ENCODE measurements around the gene CD248. TPM values are rescaled to one million over a fixed set of nuclear protein-coding genes. Genes with fewer than 3 reads are reported as not detected.

CD248 gene
- total RNA-seq, 2 experiments from 2014 or later, result 16.8 to 35.5 TPM

GRCh38 chr11:66338276-66339161 is 21.7 kb upstream of the CD248 start:
- Mint-ChIP-seq H3K9me3 (ENCODE audit: low read depth) (no peaks in the 10 kb centered on the region), H3K4me3 (no peak overlapping the region), H3K4me1 (peaks cover 45% of the 10 kb centered on the region), H3K36me3 (peaks cover 26% of the 10 kb centered on the region), H3K27ac (no peak overlapping the region), H3K27me3 (no peaks in the 10 kb centered on the region)
- DNase-seq (no peak), ATAC-seq (no peak)
- CTCF ChIA-PET, result interaction anchor here (1.3 to 4.2 kb wide), 3 partner anchors 10 to 26 kb away, joined by 5 to 26 read pairs (median 5); no protein-coding TSS in a partner anchor

GRCh38 chr11:66337103-66337899 is 20.5 kb upstream of the CD248 start:
- Mint-ChIP-seq H3K27me3 (no peaks in the 10 kb centered on the region), H3K36me3 (peaks cover 26% of the 10 kb centered on the region), H3K27ac (peak overlapping the region; percentile 68), H3K4me1 (peaks cover 36% of the 10 kb centered on the region), H3K9me3 (ENCODE audit: low read depth) (no peaks in the 10 kb centered on the region), H3K4me3 (peak overlapping the region; percentile 26)
- CTCF ChIA-PET, result interaction anchor here (1.0 to 8.7 kb wide), 6 partner anchors 7 to 48 kb away, joined by 3 to 174 read pairs (median 12); partner anchors contain the start of genes BRMS1 and YIF1A
- ATAC-seq (no peak), DNase-seq (no peak)

GRCh38 chr11:66336234-66337102 is 19.6 kb upstream of the CD248 start, which contains the start of gene RIN1:
RIN1 (minus strand) TSS chr11:66336434; CDS start chr11:66336402, 32 bp downstream.
- Mint-ChIP-seq H3K4me1 (peaks cover 36% of the 10 kb centered on the region), H3K27me3 (no peaks in the 10 kb centered on the region), H3K9me3 (ENCODE audit: low read depth) (no peaks in the 10 kb centered on the region), H3K36me3 (peaks cover 22% of the 10 kb centered on the region), H3K27ac (peak within 1 kb of the TSS; percentile 68), H3K4me3 (peak within 1 kb of the TSS; percentile 26)
- DNase-seq (peak; percentile 90), ATAC-seq (peak; percentile 80)
- CTCF ChIA-PET, result interaction anchor here (0.8 to 8.7 kb wide), 7 partner anchors 8 to 49 kb away, joined by 3 to 174 read pairs (median 5); partner anchors contain the start of genes BRMS1, CD248, TMEM151A and YIF1A

- ATAC-seq (peak; percentile 5), DNase-seq (peak; percentile 44)
- Mint-ChIP-seq H3K9me3 (ENCODE audit: low read depth) (no peaks in the 10 kb centered on the region), H3K4me1 (peaks cover 36% of the 10 kb centered on the region), H3K27me3 (no peaks in the 10 kb centered on the region), H3K4me3 (no peak overlapping the region), H3K36me3 (peaks cover 17% of the 10 kb centered on the region), H3K27ac (no peak overlapping the region)
- CTCF ChIA-PET, result interaction anchor here (0.6 to 8.7 kb wide), 9 partner anchors 8 to 131 kb away, joined by 3 to 174 read pairs (median 5); partner anchors contain the start of genes BRMS1, CD248, PELI3 and TMEM151A
Observed at GRCh38 chr11:66335531-66336233, 18.8 kb upstream of the CD248 start.

GRCh38 chr11:66334605-66335442 is 18.0 kb upstream of the CD248 start:
- Mint-ChIP-seq H3K4me3 (no peak overlapping the region), H3K27ac (no peak overlapping the region), H3K36me3 (peaks cover 17% of the 10 kb centered on the region), H3K4me1 (peaks cover 36% of the 10 kb centered on the region), H3K9me3 (ENCODE audit: low read depth) (no peaks in the 10 kb centered on the region), H3K27me3 (no peaks in the 10 kb centered on the region)
- CTCF ChIA-PET, result interaction anchor here (0.7 to 8.7 kb wide), 7 partner anchors 9 to 54 kb away, joined by 3 to 174 read pairs (median 4); partner anchors contain the start of genes B4GAT1 and BRMS1
- DNase-seq, result peak; percentile 40
- ATAC-seq, result no peak

GRCh38 chr11:66333896-66334604 is 17.2 kb upstream of the CD248 start:
- Mint-ChIP-seq H3K36me3 (peaks cover 17% of the 10 kb centered on the region), H3K4me3 (no peak overlapping the region), H3K9me3 (ENCODE audit: low read depth) (no peaks in the 10 kb centered on the region), H3K27me3 (no peaks in the 10 kb centered on the region), H3K4me1 (peaks cover 35% of the 10 kb centered on the region), H3K27ac (no peak overlapping the region)
- CTCF ChIA-PET, result interaction anchor here (0.7 to 8.7 kb wide), 7 partner anchors 10 to 55 kb away, joined by 3 to 174 read pairs (median 4); partner anchors contain the start of genes B4GAT1 and BRMS1
- DNase-seq (no peak), ATAC-seq (no peak)

GRCh38 chr11:66333220-66333877 is 16.5 kb upstream of the CD248 start:
- H3K27me3 Mint-ChIP-seq, result no peaks in the 10 kb centered on the region
- CTCF ChIA-PET, result interaction anchor here (1.0 to 8.7 kb wide), 5 partner anchors 11 to 56 kb away, joined by 3 to 174 read pairs (median 3); partner anchors contain the start of gene BRMS1
- H3K4me1 Mint-ChIP-seq, result peaks cover 35% of the 10 kb centered on the region
- H3K9me3 Mint-ChIP-seq (ENCODE audit: low read depth), result no peaks in the 10 kb centered on the region
- no peak for DNase-seq
- H3K4me3 Mint-ChIP-seq, result no peak overlapping the region
- H3K27ac Mint-ChIP-seq, result peak overlapping the region; percentile 9
- peaks cover 13% of the 10 kb centered on the region for H3K36me3 Mint-ChIP-seq
- no peak for ATAC-seq

- CTCF ChIA-PET, result interaction anchor here (1.0 to 8.7 kb wide), 4 partner anchors 20 to 56 kb away, joined by 3 to 174 read pairs (median 4); no protein-coding TSS in a partner anchor
- no peak overlapping the region for H3K4me3 Mint-ChIP-seq
- peaks cover 35% of the 10 kb centered on the region for H3K4me1 Mint-ChIP-seq
- peak overlapping the region; percentile 9 for H3K27ac Mint-ChIP-seq
- H3K36me3 Mint-ChIP-seq, result peaks cover 9% of the 10 kb centered on the region
- no peaks in the 10 kb centered on the region for H3K9me3 Mint-ChIP-seq (ENCODE audit: low read depth)
- DNase-seq (no peak), ATAC-seq (no peak)
- no peaks in the 10 kb centered on the region for H3K27me3 Mint-ChIP-seq
Observed at GRCh38 chr11:66332371-66333219, 15.8 kb upstream of the CD248 start.

- CTCF ChIA-PET, result interaction anchor here (1.6 to 8.7 kb wide), 2 partner anchors 20 to 54 kb away, joined by 6 to 174 read pairs; no protein-coding TSS in a partner anchor
- DNase-seq, result no peak
Observed at GRCh38 chr11:66331542-66332370, 14.9 kb upstream of the CD248 start.

More at GRCh38 chr11:66331542-66332370, 14.9 kb upstream of the CD248 start:
- Mint-ChIP-seq H3K4me1 (peaks cover 34% of the 10 kb centered on the region), H3K27ac (no peak overlapping the region), H3K27me3 (no peaks in the 10 kb centered on the region), H3K4me3 (no peak overlapping the region), H3K9me3 (ENCODE audit: low read depth) (no peaks in the 10 kb centered on the region), H3K36me3 (peaks cover 3% of the 10 kb centered on the region)
- ATAC-seq, result no peak
